PC-3 (cell line): ENCODE measurements around the gene DLG2. TPM values are rescaled to one million over a fixed set of nuclear protein-coding genes. Genes with fewer than 3 reads are reported as not detected.
A peak's percentile ranks its signal among the peaks of the same experiment; 100 is the strongest.

Experiments used
- ATAC-seq: fragments of 200-7000 bp; cut with Tn5 transposase; 2 replicates; pipeline ENCODE4 v1.9.1; 2020; ENCODE audit warnings: mild to moderate bottlenecking, moderate library complexity
- BruUV-seq: library from RNA; stranded (reverse); fragments of 400-500 nt; replicated peaks from 2 replicates; lab custom pipeline; 2021; lab: Mats Ljungman, UMichigan
- CTCF ChIA-PET: fragments of 300-600 bp; sonication (Branson Sonifier 250); formaldehyde crosslinking; loops from one replicate; lab custom pipeline; 2022; ENCODE audit warnings: antibody characterized with exemption; lab: Charles Lee
- POLR2A ChIA-PET: fragments of 300-600 bp; sonication (Branson Sonifier 250); formaldehyde crosslinking; loops from one replicate; lab custom pipeline; 2022; ENCODE audit warnings: antibody characterized with exemption; ENCODE audit not compliant: unreplicated experiment; lab: Charles Lee
- DNase-seq: peaks from one replicate; pipeline ENCODE4 v3.0.0-alpha.2; 2015
- H2AFZ ChIP-seq: fragments of 300-600 bp; sonication (generic); 2 replicates; pipeline ENCODE4 v1.6.0; 2016; ENCODE audit warnings: antibody characterized with exemption, low read length
- H3F3A ChIP-seq: fragments of 300-600 bp; sonication (generic); one replicate; pipeline ENCODE4 v1.6.0; 2017; ENCODE audit warnings: antibody characterized with exemption, low read length, control low read depth, mild to moderate bottlenecking; ENCODE audit not compliant: unreplicated experiment
- H3K27ac ChIP-seq: fragments of 300-600 bp; sonication (generic); 2 replicates; pipeline ENCODE4 v1.5.1; 2016; ENCODE audit warnings: mild to moderate bottlenecking, low read length
- H3K27me3 ChIP-seq: fragments of 300-600 bp; sonication (generic); 2 replicates; pipeline ENCODE4 v1.6.1; 2016; ENCODE audit warnings: low read length, mixed read lengths
- H3K36me3 ChIP-seq: fragments of 300-600 bp; sonication (generic); 2 replicates; pipeline ENCODE4 v1.6.1; 2016; ENCODE audit warnings: low read depth, mixed run types, low read length, mixed read lengths
- H3K4me1 ChIP-seq: fragments of 300-600 bp; sonication (generic); 2 replicates; pipeline ENCODE4 v1.5.1; 2016; ENCODE audit warnings: low read length; ENCODE audit not compliant: insufficient read depth
- H3K4me2 ChIP-seq: fragments of 300-600 bp; sonication (generic); 2 replicates; pipeline ENCODE4 v1.6.0; 2016; ENCODE audit warnings: low read length
- H3K4me3 ChIP-seq: fragments of 300-600 bp; sonication (generic); 2 replicates; pipeline ENCODE4 v1.5.1; 2016; ENCODE audit warnings: mild to moderate bottlenecking, low read length, mixed read lengths
- H3K79me2 ChIP-seq: fragments of 300-600 bp; sonication (generic); 2 replicates; pipeline ENCODE4 v1.6.1; 2017; ENCODE audit warnings: low read length, mixed read lengths
- H3K9ac ChIP-seq: fragments of 300-600 bp; sonication (generic); 2 replicates; pipeline ENCODE4 v1.6.0; 2016; ENCODE audit warnings: mild to moderate bottlenecking, low read length
- H3K9me2 ChIP-seq: fragments of 300-600 bp; sonication (generic); replicated peaks from 2 replicates; pipeline ENCODE4 v1.6.1; 2016; ENCODE audit warnings: mixed run types, low read length, mixed read lengths
- H3K9me3 ChIP-seq: fragments of 300-600 bp; sonication (generic); 2 replicates; pipeline ENCODE4 v1.6.1; 2016; ENCODE audit warnings: low read length, mixed read lengths
- H4K20me1 ChIP-seq: fragments of 300-600 bp; sonication (generic); 2 replicates; pipeline ENCODE4 v1.6.1; 2016; ENCODE audit warnings: low read length, mixed read lengths
- EZH2 ChIP-seq: fragments of 300-600 bp; sonication (generic); IDR thresholded peaks from one replicate; pipeline ENCODE4 v1.6.1; 2017; ENCODE audit warnings: antibody characterized with exemption, mild to moderate bottlenecking, low read length; ENCODE audit not compliant: unreplicated experiment
- EZH2phosphoT487 ChIP-seq: fragments of 300-600 bp; sonication (generic); IDR thresholded peaks from 2 replicates; pipeline ENCODE4 v1.6.1; 2018; ENCODE audit warnings: mild to moderate bottlenecking, antibody characterized with exemption, low read length, borderline replicate concordance
- intact Hi-C: fragments of 100-400 bp; cut with micrococcal nuclease; formaldehyde crosslinking; loops from 2 replicates; pipeline ENCODE4 v1.9.0; 2023
- total RNA-seq: library from RNA; depleted of rRNA; stranded (reverse); fragments of >200 nt; gene quantifications from 2 replicates; pipeline ENCODE4 v1.2.3, GENCODE V29; 2014
- TF ChIP-seq, protein P1 (sequence below): fragments of 300-600 bp; sonication (generic); conservative IDR thresholded peaks from 2 replicates; pipeline ENCODE4 v1.5.1; 2017; ENCODE audit warnings: antibody characterized with exemption, low read depth, mild to moderate bottlenecking, low read length

The DLG2 gene
- total RNA-seq, 1 experiment from 2014 or later: 0.58 TPM

DNA sequence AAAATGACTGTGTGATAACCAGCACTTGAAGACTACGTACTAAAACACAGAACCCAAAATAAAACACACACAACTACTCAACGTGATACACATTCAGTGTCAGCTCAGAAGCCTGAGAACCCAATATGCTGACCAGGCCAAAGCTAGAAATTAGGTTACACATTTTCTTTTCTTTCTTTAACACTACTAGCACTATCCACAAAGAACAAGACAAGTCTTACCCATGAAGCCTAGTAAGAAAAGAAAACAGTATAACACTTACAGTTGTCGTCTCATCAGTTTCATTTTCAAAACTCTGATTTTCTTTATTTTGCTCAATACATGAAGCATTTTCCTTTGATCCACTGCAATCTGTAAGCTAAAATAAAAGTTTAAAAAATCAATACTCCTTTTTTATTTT is 472.9 kb downstream of the DLG2 start:
- Histone ChIP-seq H3K27me3 (no peaks in the 10 kb centered on the region), H3F3A (no peaks in the 10 kb centered on the region), H4K20me1 (no peaks in the 10 kb centered on the region), H2AFZ (no peak overlapping the region), H3K4me2 (no peak overlapping the region), H3K9ac (no peak overlapping the region), H3K4me1 (no peaks in the 10 kb centered on the region), H3K9me3 (no peaks in the 10 kb centered on the region), H3K9me2 (no peaks in the 10 kb centered on the region), H3K27ac (no peak overlapping the region), H3K4me3 (no peak overlapping the region), H3K36me3 (no peaks in the 10 kb centered on the region), H3K79me2 (no peaks in the 10 kb centered on the region)
- TF ChIP-seq EZH2phosphoT487: no peak
- no peak for TF ChIP-seq EZH2
- TF ChIP-seq, protein P1, sequence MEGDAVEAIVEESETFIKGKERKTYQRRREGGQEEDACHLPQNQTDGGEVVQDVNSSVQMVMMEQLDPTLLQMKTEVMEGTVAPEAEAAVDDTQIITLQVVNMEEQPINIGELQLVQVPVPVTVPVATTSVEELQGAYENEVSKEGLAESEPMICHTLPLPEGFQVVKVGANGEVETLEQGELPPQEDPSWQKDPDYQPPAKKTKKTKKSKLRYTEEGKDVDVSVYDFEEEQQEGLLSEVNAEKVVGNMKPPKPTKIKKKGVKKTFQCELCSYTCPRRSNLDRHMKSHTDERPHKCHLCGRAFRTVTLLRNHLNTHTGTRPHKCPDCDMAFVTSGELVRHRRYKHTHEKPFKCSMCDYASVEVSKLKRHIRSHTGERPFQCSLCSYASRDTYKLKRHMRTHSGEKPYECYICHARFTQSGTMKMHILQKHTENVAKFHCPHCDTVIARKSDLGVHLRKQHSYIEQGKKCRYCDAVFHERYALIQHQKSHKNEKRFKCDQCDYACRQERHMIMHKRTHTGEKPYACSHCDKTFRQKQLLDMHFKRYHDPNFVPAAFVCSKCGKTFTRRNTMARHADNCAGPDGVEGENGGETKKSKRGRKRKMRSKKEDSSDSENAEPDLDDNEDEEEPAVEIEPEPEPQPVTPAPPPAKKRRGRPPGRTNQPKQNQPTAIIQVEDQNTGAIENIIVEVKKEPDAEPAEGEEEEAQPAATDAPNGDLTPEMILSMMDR: no peak
- BruUV-seq: no TSS peak
- POLR2A ChIA-PET: interaction anchor here (0.7 kb wide), 1 partner anchor 24 kb away, joined by 3 read pairs; no protein-coding TSS in a partner anchor
- intact Hi-C loops: no loop called here
- CTCF ChIA-PET: interaction anchor here (0.7 kb wide), 1 partner anchor 540 kb away, joined by 13 read pairs; no protein-coding TSS in a partner anchor
- DNase-seq (no peak), ATAC-seq (no peak)

DNA sequence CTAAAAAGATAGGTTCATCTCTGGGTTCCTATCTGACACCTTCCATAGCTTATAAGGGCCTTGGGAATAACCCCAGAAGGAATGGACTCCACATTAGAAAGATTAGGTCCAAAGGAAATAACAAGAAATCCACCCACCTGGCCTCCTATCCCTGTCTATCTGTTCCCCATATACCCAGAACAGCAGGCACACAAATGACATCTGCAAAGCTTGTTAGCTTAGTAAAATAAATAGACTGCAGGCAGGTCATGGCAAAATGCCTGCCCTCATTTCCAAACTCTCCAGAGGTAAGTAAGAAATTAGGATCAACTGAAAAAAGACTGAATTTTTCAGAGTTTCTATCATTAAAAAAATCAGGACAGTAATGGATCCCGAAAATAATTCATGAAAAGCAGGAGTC is 489.5 kb downstream of the DLG2 start:
- no peak for TF ChIP-seq EZH2
- no peak for TF ChIP-seq EZH2phosphoT487
- TF ChIP-seq, protein P1: no peak
- POLR2A ChIA-PET: no interaction called here
- H3K9ac ChIP-seq: no peak overlapping the region
- DNase-seq: no peak
- H3K36me3 ChIP-seq: no peaks in the 10 kb centered on the region
- H2AFZ ChIP-seq: no peak overlapping the region
- no peaks in the 10 kb centered on the region for H3K4me1 ChIP-seq
- intact Hi-C loops: no loop called here
- H3F3A ChIP-seq: no peaks in the 10 kb centered on the region
- no peak overlapping the region for H3K4me3 ChIP-seq
- ATAC-seq: peak; percentile 38; the same call in 1 of the 2 replicates
- no peak overlapping the region for H3K27ac ChIP-seq
- CTCF ChIA-PET: no interaction called here
- H3K4me2 ChIP-seq: no peak overlapping the region
- no peaks in the 10 kb centered on the region for H4K20me1 ChIP-seq
- no TSS peak for BruUV-seq
- no peaks in the 10 kb centered on the region for H3K79me2 ChIP-seq
- H3K27me3 ChIP-seq: no peaks in the 10 kb centered on the region
- no peaks in the 10 kb centered on the region for H3K9me3 ChIP-seq
- H3K9me2 ChIP-seq: no peaks in the 10 kb centered on the region

DNA sequence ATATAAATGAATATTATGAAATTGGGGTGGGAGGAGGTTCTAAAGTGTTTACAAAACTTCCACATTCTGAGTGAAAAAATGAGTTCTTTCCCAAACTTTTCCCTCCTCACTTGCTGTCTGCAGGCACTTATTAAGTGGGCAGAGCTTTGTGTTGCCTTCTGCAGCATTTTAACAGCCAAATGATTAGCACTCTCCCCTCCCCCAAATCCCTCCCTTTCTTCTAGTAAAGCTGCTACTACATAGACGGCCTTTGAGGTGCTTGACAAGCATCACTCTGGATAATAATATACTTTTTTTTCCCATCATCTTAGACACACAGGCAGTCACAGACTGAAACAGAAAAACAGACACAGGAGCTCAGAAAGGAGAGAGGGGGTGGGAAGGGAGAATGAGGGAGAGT is 493.5 kb downstream of the DLG2 start:
- H3K4me3 ChIP-seq: no peak overlapping the region
- H2AFZ ChIP-seq: no peak overlapping the region
- H3K9ac ChIP-seq: no peak overlapping the region
- H3K4me2 ChIP-seq: no peak overlapping the region
- no peaks in the 10 kb centered on the region for H3K36me3 ChIP-seq
- intact Hi-C loops: no loop called here
- TF ChIP-seq, protein P1: no peak
- TF ChIP-seq EZH2phosphoT487: no peak
- ChIA-PET POLR2A (no interaction called here), CTCF (no interaction called here)
- no peaks in the 10 kb centered on the region for H3K4me1 ChIP-seq
- ATAC-seq (no peak), DNase-seq (no peak)
- H3K27me3 ChIP-seq: no peaks in the 10 kb centered on the region
- no peaks in the 10 kb centered on the region for H3K9me2 ChIP-seq
- H3F3A ChIP-seq: no peaks in the 10 kb centered on the region
- H4K20me1 ChIP-seq: no peaks in the 10 kb centered on the region
- H3K9me3 ChIP-seq: no peaks in the 10 kb centered on the region
- H3K27ac ChIP-seq: no peak overlapping the region
- H3K79me2 ChIP-seq: no peaks in the 10 kb centered on the region
- no TSS peak for BruUV-seq
